GM12878 (cell line): Measurements from ENCODE around the gene PAQR8. TPM values are rescaled to one million over a fixed set of nuclear protein-coding genes. Genes with fewer than 3 reads are reported as not detected.
A peak's percentile ranks its signal among the peaks of the same experiment; 100 is the strongest.

Source experiments
- BMI1 ChIP-seq: fragments of 450-650 bp; IDR thresholded peaks from 2 replicates; pipeline ENCODE4 v1.6.1; 2016; ENCODE audit warnings: mild to moderate bottlenecking, moderate library complexity, borderline replicate concordance
- CEBPB ChIP-seq, 2 experiments: fragments of 150-350 bp in 1 of 2; IDR thresholded peaks; 2 replicates each; pipeline ENCODE4 v1.6.1; 2012 to 2014; ENCODE audit warnings: low read depth in 2 of 2, low read length in 2 of 2, borderline replicate concordance in 1 of 2, inconsistent platforms in 1 of 2
- CHD4 ChIP-seq: fragments of 200-600 bp; sonication (generic); IDR thresholded peaks from 2 replicates; pipeline ENCODE4 v1.6.1; 2016; ENCODE audit warnings: mild to moderate bottlenecking
- DPF2 ChIP-seq: fragments of 450-650 bp; IDR thresholded peaks from 2 replicates; pipeline ENCODE4 v1.6.1; 2017; ENCODE audit warnings: mild to moderate bottlenecking
- EED ChIP-seq: sonication (generic); IDR thresholded peaks from 2 replicates; pipeline ENCODE4 v1.6.1; 2016; ENCODE audit warnings: antibody characterized with exemption, low read depth
- EGR1 ChIP-seq, 2 experiments: IDR thresholded peaks; 1 replicate in 1 of 2; 2 replicates in 1 of 2; pipeline ENCODE4 v1.6.1; 2011 to 2012; ENCODE audit warnings: low read depth in 2 of 2, low read length in 2 of 2, borderline replicate concordance in 1 of 2, mild to moderate bottlenecking in 1 of 2, moderate library complexity in 1 of 2
- JUNB ChIP-seq: IDR thresholded peaks from 2 replicates; pipeline ENCODE4 v1.6.1; 2016; ENCODE audit warnings: antibody characterized with exemption, mild to moderate bottlenecking
- JUND ChIP-seq: IDR thresholded peaks from 2 replicates; pipeline ENCODE4 v1.6.1; 2012; ENCODE audit warnings: low read depth, mild to moderate bottlenecking, low read length, improper control_type of control experiment, moderate library complexity
- MYC ChIP-seq: IDR thresholded peaks from 2 replicates; pipeline ENCODE4 v1.6.1; 2011; ENCODE audit warnings: mild to moderate bottlenecking, low read length, moderate library complexity, inconsistent platforms; ENCODE audit not compliant: insufficient read depth, insufficient replicate concordance, insufficient read length, severe bottlenecking
- NBN ChIP-seq: fragments of 450-650 bp; IDR thresholded peaks from 2 replicates; pipeline ENCODE4 v1.6.1; 2016
- NFYA ChIP-seq: IDR thresholded peaks from 2 replicates; pipeline ENCODE4 v1.6.1; 2011; ENCODE audit warnings: low read depth, mild to moderate bottlenecking, low read length, improper control_type of control experiment, borderline replicate concordance
- REST ChIP-seq: IDR thresholded peaks from 2 replicates; pipeline ENCODE4 v1.6.1; 2012; ENCODE audit warnings: mild to moderate bottlenecking, low read depth, low read length
- SMC3 ChIP-seq: IDR thresholded peaks from 2 replicates; pipeline ENCODE4 v1.6.1; 2011; ENCODE audit warnings: low read length, improper control_type of control experiment, borderline replicate concordance
- SREBF2 ChIP-seq: IDR thresholded peaks from 2 replicates; pipeline ENCODE4 v1.6.1; 2012; ENCODE audit warnings: mild to moderate bottlenecking, low read length
- TCF12 ChIP-seq: IDR thresholded peaks from 2 replicates; pipeline ENCODE4 v1.6.1; 2011; ENCODE audit warnings: low read depth, mild to moderate bottlenecking, low read length
- ZNF622 ChIP-seq: fragments of 450-650 bp; IDR thresholded peaks from 2 replicates; pipeline ENCODE4 v1.6.1; 2017; ENCODE audit warnings: mild to moderate bottlenecking, inconsistent platforms
- polyA plus RNA-seq, 11 experiments: library from polyadenylated mRNA; depleted of rRNA in 4 of 11; unstranded in 6 of 11; stranded (reverse) in 5 of 11; fragments of >200 nt; fragmentation: Nextera tagmentation in 4 of 11; fragmentation: Illumina TruSeq in 1 of 11; extraction: Ambion mirVana in 4 of 11; extraction: Trizol in 1 of 11; gene quantifications; 1 replicate in 1 of 11; 2 replicates in 10 of 11; pipeline versions ENCODE4 v1.2.1 to v1.2.3, GENCODE V29; 2011 to 2016; ENCODE audit warnings: inconsistent platforms in 2 of 11, missing spikeins in 2 of 11, low read depth in 1 of 11
- total RNA-seq, 4 experiments: library from RNA; depleted of rRNA in 3 of 4; stranded (reverse); fragments of >200 nt in 3 of 4; fragmentation: Illumina TruSeq in 1 of 4; extraction: Trizol in 1 of 4; gene quantifications; 2 replicates each; pipeline versions ENCODE4 v1.2.1 to v1.2.3, GENCODE V29; 2013 to 2021
- TF ChIP-seq, protein P1 (sequence below): fragments of 450-650 bp; IDR thresholded peaks from 2 replicates; pipeline ENCODE4 v1.6.1; 2016; ENCODE audit warnings: mild to moderate bottlenecking, moderate library complexity, borderline replicate concordance
- TF ChIP-seq, protein P2 (sequence below): IDR thresholded peaks from 2 replicates; pipeline ENCODE4 v1.6.1; 2012; ENCODE audit warnings: low read length, inconsistent platforms

Gene PAQR8
- total and polyA plus RNA-seq, 10 of the 15 experiments (the other 5 are each of a cell fraction or from before 2014, with no cell fraction given) = 3.9 to 22.4 (median 14.6) TPM

DNA sequence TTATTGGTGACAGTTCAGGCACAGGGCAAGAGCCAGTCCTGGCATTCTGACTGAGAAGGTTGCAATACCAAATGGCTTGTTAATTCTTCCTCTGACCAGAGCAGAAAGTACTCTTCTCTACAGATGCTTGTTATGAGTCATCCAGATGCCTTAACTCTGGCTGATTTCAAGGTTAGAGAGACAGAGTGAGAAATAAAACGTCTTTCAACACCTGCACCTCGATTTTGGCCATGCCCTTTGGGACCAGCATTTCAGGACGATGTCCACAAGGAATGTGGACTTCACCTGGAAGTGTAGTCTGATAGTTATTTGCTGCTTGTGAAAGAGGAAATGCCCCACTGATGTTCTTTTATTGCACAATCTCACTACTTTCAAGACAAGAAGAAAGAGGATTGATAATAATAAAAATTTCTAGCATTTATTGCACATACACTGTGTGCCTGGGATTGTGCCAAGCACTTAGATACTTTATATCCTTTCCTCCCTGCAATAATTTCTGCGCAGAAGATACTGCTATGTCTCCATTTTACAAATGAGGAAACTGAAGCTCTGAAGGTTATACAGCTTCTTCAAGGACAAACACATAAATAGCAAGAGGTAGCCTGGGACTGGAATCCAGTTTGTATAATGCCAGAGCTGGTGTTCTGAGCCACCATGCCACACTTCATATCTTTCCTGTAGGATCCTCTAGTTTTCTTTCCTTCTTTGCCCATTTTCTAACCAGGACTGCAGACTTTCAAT, 43.9 kb upstream of the PAQR8 start (continued):
- no peak for TF ChIP-seq NFYA
- TF ChIP-seq JUNB = peak; percentile 89
- TF ChIP-seq EED = peak; percentile 59; the same call in 1 of the 2 replicates
- TF ChIP-seq DPF2 = peak; percentile 82
- TF ChIP-seq CHD4 = no peak
- TF ChIP-seq JUND = peak; percentile 80
- no peak for TF ChIP-seq MYC
- TF ChIP-seq, protein P1, sequence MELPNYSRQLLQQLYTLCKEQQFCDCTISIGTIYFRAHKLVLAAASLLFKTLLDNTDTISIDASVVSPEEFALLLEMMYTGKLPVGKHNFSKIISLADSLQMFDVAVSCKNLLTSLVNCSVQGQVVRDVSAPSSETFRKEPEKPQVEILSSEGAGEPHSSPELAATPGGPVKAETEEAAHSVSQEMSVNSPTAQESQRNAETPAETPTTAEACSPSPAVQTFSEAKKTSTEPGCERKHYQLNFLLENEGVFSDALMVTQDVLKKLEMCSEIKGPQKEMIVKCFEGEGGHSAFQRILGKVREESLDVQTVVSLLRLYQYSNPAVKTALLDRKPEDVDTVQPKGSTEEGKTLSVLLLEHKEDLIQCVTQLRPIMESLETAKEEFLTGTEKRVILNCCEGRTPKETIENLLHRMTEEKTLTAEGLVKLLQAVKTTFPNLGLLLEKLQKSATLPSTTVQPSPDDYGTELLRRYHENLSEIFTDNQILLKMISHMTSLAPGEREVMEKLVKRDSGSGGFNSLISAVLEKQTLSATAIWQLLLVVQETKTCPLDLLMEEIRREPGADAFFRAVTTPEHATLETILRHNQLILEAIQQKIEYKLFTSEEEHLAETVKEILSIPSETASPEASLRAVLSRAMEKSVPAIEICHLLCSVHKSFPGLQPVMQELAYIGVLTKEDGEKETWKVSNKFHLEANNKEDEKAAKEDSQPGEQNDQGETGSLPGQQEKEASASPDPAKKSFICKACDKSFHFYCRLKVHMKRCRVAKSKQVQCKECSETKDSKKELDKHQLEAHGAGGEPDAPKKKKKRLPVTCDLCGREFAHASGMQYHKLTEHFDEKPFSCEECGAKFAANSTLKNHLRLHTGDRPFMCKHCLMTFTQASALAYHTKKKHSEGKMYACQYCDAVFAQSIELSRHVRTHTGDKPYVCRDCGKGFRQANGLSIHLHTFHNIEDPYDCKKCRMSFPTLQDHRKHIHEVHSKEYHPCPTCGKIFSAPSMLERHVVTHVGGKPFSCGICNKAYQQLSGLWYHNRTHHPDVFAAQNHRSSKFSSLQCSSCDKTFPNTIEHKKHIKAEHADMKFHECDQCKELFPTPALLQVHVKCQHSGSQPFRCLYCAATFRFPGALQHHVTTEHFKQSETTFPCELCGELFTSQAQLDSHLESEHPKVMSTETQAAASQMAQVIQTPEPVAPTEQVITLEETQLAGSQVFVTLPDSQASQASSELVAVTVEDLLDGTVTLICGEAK = no peak
- no peak for TF ChIP-seq BMI1
- 0 out of 2 replicates have a peak, but pooled peaks have one; percentile 2 for TF ChIP-seq TCF12
- TF ChIP-seq, protein P2, sequence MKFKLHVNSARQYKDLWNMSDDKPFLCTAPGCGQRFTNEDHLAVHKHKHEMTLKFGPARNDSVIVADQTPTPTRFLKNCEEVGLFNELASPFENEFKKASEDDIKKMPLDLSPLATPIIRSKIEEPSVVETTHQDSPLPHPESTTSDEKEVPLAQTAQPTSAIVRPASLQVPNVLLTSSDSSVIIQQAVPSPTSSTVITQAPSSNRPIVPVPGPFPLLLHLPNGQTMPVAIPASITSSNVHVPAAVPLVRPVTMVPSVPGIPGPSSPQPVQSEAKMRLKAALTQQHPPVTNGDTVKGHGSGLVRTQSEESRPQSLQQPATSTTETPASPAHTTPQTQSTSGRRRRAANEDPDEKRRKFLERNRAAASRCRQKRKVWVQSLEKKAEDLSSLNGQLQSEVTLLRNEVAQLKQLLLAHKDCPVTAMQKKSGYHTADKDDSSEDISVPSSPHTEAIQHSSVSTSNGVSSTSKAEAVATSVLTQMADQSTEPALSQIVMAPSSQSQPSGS = 0 out of 2 replicates have a peak, but pooled peaks have one; percentile 33
- TF ChIP-seq SMC3 = no peak
- TF ChIP-seq SREBF2 = no peak
- TF ChIP-seq REST = no peak
- TF ChIP-seq CEBPB (IDR thresholded peaks at IDR 0.05; ENCODE audit: borderline replicate concordance in 1 of 2, low read depth in 2 of 2, low read length in 2 of 2) = peak in 1 of 2 experiments; percentile 28; a peak in 1 of 4 replicates
- no peak for TF ChIP-seq EGR1 (IDR thresholded peaks at IDR 0.05; ENCODE audit: borderline replicate concordance in 1 of 2, low read depth in 2 of 2, low read length in 2 of 2)
- no peak for TF ChIP-seq ZNF622
- TF ChIP-seq NBN = 0 out of 2 replicates have a peak, but pooled peaks have one; percentile 28
